Fibroblast of peridontal ligament (primary cell): ENCODE measurements around the gene GARNL3.
A peak's percentile ranks its signal among the peaks of the same experiment; 100 is the strongest.

ENCODE experiments used
- DNase-seq: peaks from one replicate; pipeline ENCODE4 v3.0.0-alpha.2; 2010; ENCODE audit errors: extremely low read depth

GARNL3 gene

DNA sequence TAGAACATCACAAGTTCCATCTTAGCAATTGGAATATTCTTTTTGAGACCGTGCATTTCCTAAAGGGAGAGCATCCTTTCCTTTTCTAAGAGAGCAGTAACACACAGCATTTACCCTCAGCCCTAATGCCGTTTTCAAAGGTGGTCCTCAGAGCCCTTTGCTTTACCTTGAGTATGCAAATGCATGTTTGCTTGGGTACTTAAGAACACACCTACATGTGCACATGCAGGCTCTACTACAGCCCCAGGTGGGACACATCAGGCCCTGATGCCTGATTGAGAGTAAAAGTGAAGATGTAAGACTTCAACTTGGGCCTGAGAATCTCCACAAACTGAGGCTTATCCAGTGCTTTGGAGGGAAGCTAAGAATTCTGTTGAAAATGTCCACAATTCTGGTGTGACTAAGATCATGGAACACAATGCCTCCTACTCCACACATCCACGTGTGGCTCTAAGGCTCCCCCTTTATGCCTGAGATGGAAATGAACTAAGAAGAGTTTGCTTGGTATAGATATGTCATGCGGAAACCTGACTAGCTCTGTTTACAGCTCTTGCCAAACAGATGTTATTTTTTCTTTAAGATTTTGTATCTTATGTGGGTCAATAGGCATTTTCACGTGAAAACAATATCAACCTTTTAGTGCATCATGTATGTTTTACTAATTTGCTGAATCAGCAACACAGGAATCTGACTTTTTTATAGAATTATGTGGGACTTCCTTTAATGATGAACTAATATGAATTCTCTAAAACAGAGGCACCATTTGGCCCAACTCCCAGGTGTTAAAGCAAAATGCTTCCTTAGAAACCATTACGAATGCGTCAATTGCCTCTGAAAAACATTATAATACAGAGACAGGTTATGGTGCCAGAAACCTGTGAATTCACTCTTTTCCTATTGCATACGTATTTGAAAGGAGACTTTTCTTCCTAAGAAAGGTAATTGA, 83.5 kb downstream of the GARNL3 start:
- peak; percentile 72 for DNase-seq

DNA sequence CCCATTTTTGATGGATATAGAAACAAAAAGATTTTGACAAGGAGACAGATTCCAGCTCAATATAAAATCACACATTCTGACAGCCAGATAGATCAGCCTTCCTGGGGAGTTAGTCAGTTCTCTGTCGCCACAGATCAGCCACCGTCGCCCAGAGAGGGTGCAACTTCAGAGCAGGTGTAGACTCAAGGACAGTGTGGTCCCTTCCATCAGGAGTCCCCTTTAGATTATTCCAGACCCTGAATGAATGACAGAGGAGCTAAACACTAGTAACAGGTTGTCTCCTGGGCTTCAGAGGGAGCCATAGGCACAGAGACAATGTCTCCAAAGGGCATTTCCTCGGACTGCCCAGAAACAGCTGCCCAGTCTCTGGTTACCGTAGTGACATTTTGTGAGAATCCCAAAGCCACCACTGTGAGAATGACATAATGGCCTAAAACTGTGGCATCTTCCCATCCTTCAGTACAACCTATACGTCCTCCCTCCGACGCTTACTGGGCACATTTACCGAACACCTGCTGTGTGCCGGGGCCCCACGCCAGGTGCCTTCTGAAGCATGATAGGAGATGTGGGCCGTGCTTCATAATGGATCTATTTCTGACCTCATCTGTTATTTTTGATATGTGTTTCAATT, 85.0 kb downstream of the GARNL3 start:
- DNase-seq, result no peak

GRCh38 chr9:127351182-127352166, 86.9 kb downstream of the GARNL3 start:
- DNase-seq, result no peak

DNA sequence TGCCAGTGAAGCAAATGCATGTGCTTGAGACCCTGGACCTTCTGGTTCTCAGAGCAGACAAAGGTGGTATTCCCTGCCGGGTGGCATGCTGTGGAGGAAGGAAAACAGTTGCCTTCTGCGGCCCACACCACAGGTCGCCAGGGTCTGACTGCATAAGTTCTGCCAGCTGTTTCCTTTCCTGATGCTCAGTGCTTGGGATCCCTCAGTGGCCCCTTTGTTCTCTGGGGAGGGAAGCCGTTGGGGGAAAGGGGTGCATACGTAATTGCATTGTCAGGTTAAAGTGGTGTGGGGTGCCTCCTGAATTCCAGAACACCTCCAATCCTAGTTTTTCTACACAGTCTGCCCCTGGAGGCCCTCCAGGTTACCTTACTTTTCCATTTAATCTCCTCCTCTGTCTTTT, 89.3 kb downstream of the GARNL3 start:
- DNase-seq, result no peak

DNA sequence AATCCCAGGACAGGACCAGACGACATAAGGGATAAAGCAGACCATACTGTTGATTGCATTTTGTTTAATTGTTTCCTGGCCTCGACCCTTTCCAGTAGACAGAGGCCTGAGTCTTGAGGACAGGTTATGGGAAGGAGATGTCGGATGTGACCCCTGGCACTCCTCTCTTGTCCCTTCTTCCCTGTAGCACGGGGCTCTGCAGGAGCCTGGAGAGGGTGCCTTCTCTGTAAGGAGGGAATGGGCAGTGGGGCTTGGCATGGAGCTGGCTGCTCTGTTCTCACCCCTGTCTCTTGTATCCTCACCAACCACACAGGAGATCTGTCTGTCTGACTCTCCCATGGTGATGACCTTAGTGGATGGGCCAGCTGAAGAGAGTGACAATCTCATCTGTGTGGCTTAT, 92.3 kb downstream of the GARNL3 start:
- no peak for DNase-seq

- DNase-seq, result no peak
These were observed 93.5 kb downstream of the GARNL3 start for GRCh38 chr9:127358023-127358535.

- DNase-seq, result no peak
These were observed 94.2 kb downstream of the GARNL3 start for GRCh38 chr9:127358770-127359169.

GRCh38 chr9:127360250-127360649, 95.7 kb downstream of the GARNL3 start:
- no peak for DNase-seq

- DNase-seq, result peak; percentile 57
These were observed 96.3 kb downstream of the GARNL3 start for GRCh38 chr9:127360829-127361228.

GRCh38 chr9:127361561-127361960, 97.0 kb downstream of the GARNL3 start:
- DNase-seq, result no peak

DNA sequence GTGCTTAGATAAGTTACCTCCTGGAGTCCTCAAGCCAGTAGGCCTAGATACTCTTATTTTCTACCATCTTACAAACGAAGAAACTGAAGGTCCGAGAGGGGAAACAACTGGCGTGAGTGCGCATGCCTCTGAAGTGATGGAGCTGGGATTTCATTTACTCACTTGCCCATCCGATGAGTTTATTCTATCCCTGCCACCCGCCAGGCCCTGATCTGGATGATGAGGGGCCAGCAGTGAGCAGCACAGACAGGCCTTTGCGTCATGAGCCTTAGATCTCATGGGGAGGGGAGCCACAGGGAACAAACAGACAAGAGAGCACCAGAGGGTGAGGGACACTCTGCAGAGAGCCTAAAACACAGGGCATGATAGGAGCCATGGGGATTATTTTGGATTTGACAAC, 98.3 kb downstream of the GARNL3 start:
- no peak for DNase-seq

GRCh38 chr9:127365461-127365860, 100.9 kb downstream of the GARNL3 start:
- DNase-seq, result no peak

DNA sequence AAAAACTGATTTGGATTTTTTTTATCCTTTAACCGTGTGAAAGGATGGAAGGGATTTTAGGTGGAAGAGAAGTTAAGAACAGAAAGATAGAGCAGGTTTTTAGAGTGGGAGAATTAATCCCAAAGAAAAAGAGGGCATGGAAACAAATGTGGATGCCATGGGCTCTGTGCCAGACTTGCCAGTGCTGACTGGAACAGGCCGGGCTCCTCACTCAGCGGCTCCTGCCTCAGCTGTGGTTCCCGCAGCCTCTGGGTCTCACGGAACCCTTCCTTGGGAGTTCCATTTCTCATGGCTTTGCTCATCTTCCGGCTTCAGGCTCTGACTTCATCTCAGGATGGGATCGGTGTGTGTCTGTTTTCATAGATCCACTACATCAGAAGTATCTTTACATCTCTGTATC, 102.0 kb downstream of the GARNL3 start:
- no peak for DNase-seq

GRCh38 chr9:127368852-127369402, 104.4 kb downstream of the GARNL3 start:
- DNase-seq, result no peak

GRCh38 chr9:127369428-127369827, 104.9 kb downstream of the GARNL3 start:
- no peak for DNase-seq

- no peak for DNase-seq
These were observed 105.6 kb downstream of the GARNL3 start for GRCh38 chr9:127370147-127370579.

DNA sequence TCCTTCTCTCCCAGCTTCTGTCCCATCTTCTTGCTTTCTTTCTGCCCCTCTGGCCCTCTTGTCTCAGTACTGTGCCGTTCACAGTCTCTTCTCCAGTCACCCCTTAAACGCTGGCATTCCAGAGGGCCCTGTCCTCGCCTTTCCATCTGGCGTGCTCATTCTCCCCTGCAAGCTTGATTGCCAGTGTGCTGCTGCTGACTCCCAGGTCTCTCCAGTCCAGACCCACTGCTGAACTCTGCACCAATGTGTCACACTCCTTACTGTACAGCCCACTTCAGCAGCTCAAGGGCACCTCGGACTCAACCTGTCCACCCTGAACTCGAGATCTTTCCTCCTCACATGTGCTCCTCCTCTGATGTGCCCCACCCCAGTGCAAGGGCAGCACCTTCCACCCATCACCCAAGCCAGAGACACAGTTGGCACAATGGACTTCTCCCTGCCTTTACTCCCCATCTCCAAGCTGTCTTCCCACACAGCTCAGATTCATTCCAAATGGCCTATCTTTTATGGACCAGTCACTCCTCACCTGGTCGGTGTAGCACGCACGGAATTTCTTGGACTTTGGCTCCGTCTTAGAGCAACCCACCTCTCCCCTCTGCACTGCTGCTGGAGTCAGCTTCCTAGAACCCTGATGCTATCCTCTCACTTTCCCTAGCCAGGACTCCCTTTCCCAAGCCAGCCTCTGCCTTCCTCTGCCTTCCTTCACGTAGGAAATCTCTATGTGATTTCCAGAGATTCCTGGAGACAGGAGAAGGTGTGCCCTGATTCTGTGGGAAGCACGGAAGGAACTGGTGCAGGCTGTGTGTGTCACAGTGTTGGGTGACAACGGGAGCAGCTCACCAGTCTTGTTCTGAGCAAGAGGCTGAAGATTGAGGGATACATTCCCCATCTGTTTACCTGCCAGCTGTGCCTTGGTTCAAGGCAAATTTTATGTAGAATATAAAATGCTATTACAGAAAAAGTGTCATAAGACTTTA, 106.4 kb downstream of the GARNL3 start:
- no peak for DNase-seq

DNA sequence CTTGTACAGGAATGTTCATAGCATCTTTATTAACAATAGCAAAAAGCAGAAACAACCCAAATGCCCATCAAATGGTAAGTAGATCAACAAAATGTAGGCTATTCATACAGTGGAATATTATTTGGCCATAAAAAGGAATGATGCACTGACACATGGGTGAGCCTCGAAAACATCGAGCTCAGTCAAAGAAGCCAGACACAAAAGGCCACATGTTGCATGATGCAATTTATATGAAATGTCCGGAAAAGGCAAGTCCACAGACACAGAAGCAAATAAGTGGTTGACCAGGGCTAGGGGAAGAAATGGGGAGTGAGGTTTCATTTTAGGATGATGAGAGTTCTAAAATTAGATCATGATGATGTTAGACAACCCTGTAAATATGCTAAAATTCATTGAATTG, 115.9 kb downstream of the GARNL3 start:
- peak; percentile 11 for DNase-seq

DNA sequence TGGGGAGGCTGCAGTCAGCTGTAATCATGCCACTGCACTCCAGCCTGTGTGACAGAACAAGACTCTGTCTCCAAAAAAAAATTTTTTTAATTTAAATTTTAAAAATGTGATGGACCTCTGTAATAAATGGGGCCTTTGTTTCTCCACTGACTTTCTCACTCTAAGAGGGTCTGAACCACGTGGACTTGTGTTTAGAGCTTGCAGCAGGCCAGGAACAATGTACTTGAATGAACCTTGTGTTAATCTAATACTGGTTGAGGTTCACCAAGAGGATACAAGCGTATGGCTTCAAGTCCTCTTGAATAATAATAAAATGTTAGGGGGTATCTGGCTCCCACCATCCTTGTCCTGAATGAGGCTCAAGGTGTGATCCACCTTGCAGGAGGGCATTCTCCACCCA, 118.0 kb downstream of the GARNL3 start:
- DNase-seq, result no peak
